IMR-90 (cell line): ENCODE data around the gene S100A8. TPM values are rescaled to one million over a fixed set of nuclear protein-coding genes. Genes with fewer than 3 reads are reported as not detected.

Experiments used
- ATAC-seq: fragments of 200-7000 bp; cut with Tn5 transposase; 2 replicates; pipeline ENCODE4 v1.9.1; 2020; ENCODE audit warnings: low read depth, mild to moderate bottlenecking, moderate library complexity
- BruUV-seq: library from RNA; stranded (reverse); fragments of 400-500 nt; replicated peaks from 2 replicates; lab custom pipeline; 2021; lab: Mats Ljungman, UMichigan
- CTCF ChIA-PET: fragments of 300-600 bp; formaldehyde crosslinking; extraction: SDS; loops from one replicate; lab custom pipeline; 2021; ENCODE audit warnings: antibody characterized with exemption; lab: Yijun Ruan, JAX
- POLR2A ChIA-PET: fragments of 300-600 bp; sonication (Branson Sonifier 250); formaldehyde crosslinking; loops from one replicate; lab custom pipeline; 2022; ENCODE audit warnings: antibody characterized with exemption; ENCODE audit not compliant: unreplicated experiment; lab: Charles Lee
- DNase-seq: peaks from one replicate; pipeline ENCODE4 v3.0.0; 2013
- H2AFZ ChIP-seq: replicated peaks from 2 replicates; pipeline ENCODE3; 2013; ENCODE audit warnings: low read length, mild to moderate bottlenecking; ENCODE audit not compliant: poor library complexity
- H2AK5ac ChIP-seq: 2 replicates; pipeline ENCODE4 v1.6.1; 2013; ENCODE audit warnings: low read depth, low read length, inconsistent platforms
- H2AK9ac ChIP-seq: replicated peaks from 2 replicates; pipeline ENCODE3; 2013; ENCODE audit warnings: mild to moderate bottlenecking, low read depth, low read length, moderate library complexity; ENCODE audit not compliant: poor library complexity
- H2BK120ac ChIP-seq: 2 replicates; pipeline ENCODE4 v1.6.1; 2013; ENCODE audit warnings: low read depth, low read length, inconsistent platforms
- H2BK15ac ChIP-seq: 3 replicates; pipeline ENCODE4 v1.6.1; 2013; ENCODE audit warnings: low read depth, low read length, inconsistent platforms
- H2BK20ac ChIP-seq: 2 replicates; pipeline ENCODE4 v1.6.1; 2013; ENCODE audit warnings: low read depth, mild to moderate bottlenecking, inconsistent platforms, low read length, moderate library complexity
- H2BK5ac ChIP-seq: 2 replicates; pipeline ENCODE4 v1.6.1; 2013; ENCODE audit warnings: mild to moderate bottlenecking, low read depth, low read length, inconsistent platforms; ENCODE audit not compliant: poor library complexity, severe bottlenecking
- H3K14ac ChIP-seq: replicated peaks from 2 replicates; pipeline ENCODE4 v1.6.1; 2013; ENCODE audit warnings: low read depth, low read length, inconsistent platforms
- H3K18ac ChIP-seq: 2 replicates; pipeline ENCODE4 v1.6.1; 2013; ENCODE audit warnings: low read depth, low read length, control low read depth
- H3K23ac ChIP-seq: 2 replicates; pipeline ENCODE4 v1.6.1; 2013; ENCODE audit warnings: low read depth, low read length, inconsistent platforms
- H3K27ac ChIP-seq: 2 replicates; pipeline ENCODE4 v1.5.1; 2013; ENCODE audit warnings: mild to moderate bottlenecking, control low read depth, low read length; ENCODE audit not compliant: insufficient read depth
- H3K27me3 ChIP-seq: 2 replicates; pipeline ENCODE4 v1.6.1; 2013; ENCODE audit warnings: low read length; ENCODE audit not compliant: control insufficient read depth, insufficient read depth
- H3K36me3 ChIP-seq: 2 replicates; pipeline ENCODE4 v1.6.1; 2013; ENCODE audit warnings: low read length, mixed read lengths; ENCODE audit not compliant: control insufficient read depth, insufficient read depth
- H3K4ac ChIP-seq: 2 replicates; pipeline ENCODE4 v1.6.1; 2013; ENCODE audit warnings: low read depth, low read length, inconsistent platforms
- H3K4me1 ChIP-seq: 2 replicates; pipeline ENCODE4 v1.6.1; 2013; ENCODE audit warnings: low read length, mixed read lengths; ENCODE audit not compliant: control insufficient read depth, insufficient read depth
- H3K4me2 ChIP-seq: 2 replicates; pipeline ENCODE4 v1.6.1; 2013; ENCODE audit warnings: low read depth, mild to moderate bottlenecking, control low read depth, low read length, moderate library complexity
- H3K4me3 ChIP-seq: 2 replicates; pipeline ENCODE4 v1.5.1; 2013; ENCODE audit warnings: low read depth, mild to moderate bottlenecking, control low read depth, low read length, moderate library complexity; ENCODE audit not compliant: insufficient read depth
- H3K56ac ChIP-seq: 2 replicates; pipeline ENCODE4 v1.6.1; 2013; ENCODE audit warnings: low read length, inconsistent platforms; ENCODE audit not compliant: insufficient read depth; ENCODE audit errors: extremely low read depth
- H3K79me1 ChIP-seq, 2 experiments: 2 replicates each; pipeline ENCODE4 v1.6.1; 2013; ENCODE audit warnings: low read length in 2 of 2, inconsistent platforms in 1 of 2, low read depth in 1 of 2
- H3K9ac ChIP-seq: 2 replicates; pipeline ENCODE4 v1.6.1; 2013; ENCODE audit warnings: low read depth, low read length, control low read depth
- H3K9me1 ChIP-seq: 2 replicates; pipeline ENCODE4 v1.6.1; 2013; ENCODE audit warnings: low read length, inconsistent platforms; ENCODE audit not compliant: insufficient read depth
- H3K9me3 ChIP-seq: 2 replicates; pipeline ENCODE4 v1.6.1; 2013; ENCODE audit warnings: low read length; ENCODE audit not compliant: control insufficient read depth, insufficient read depth
- H4K20me1 ChIP-seq: 2 replicates; pipeline ENCODE4 v1.6.1; 2013; ENCODE audit warnings: low read length, inconsistent platforms; ENCODE audit not compliant: insufficient read depth
- H4K5ac ChIP-seq: 2 replicates; pipeline ENCODE4 v1.6.1; 2013; ENCODE audit warnings: mild to moderate bottlenecking, low read depth, low read length, control low read depth
- H4K8ac ChIP-seq, 2 experiments: 2 replicates each; pipeline ENCODE4 v1.6.1; 2013; ENCODE audit warnings: low read depth in 2 of 2, low read length in 2 of 2, control low read depth in 1 of 2, inconsistent platforms in 1 of 2
- H4K91ac ChIP-seq: 2 replicates; pipeline ENCODE4 v1.6.1; 2013; ENCODE audit warnings: low read depth, low read length, inconsistent platforms; ENCODE audit not compliant: insufficient read depth
- BHLHE40 ChIP-seq: fragments of 150-350 bp; IDR thresholded peaks from 2 replicates; pipeline ENCODE4 v1.6.1; 2016; ENCODE audit warnings: mild to moderate bottlenecking, low read depth, low read length
- CEBPB ChIP-seq: IDR thresholded peaks from 2 replicates; pipeline ENCODE4 v1.6.1; 2012; ENCODE audit warnings: low read depth, low read length, improper control_type of control experiment
- CHD1 ChIP-seq: IDR thresholded peaks from 2 replicates; pipeline ENCODE4 v1.6.1; 2012; ENCODE audit warnings: low read depth, low read length, improper control_type of control experiment
- ELK1 ChIP-seq: fragments of 150-350 bp; IDR thresholded peaks from 2 replicates; pipeline ENCODE4 v1.6.1; 2016; ENCODE audit warnings: low read depth, mild to moderate bottlenecking, low read length, moderate library complexity, borderline replicate concordance
- FOS ChIP-seq: fragments of 150-350 bp; IDR thresholded peaks from 2 replicates; pipeline ENCODE4 v1.6.1; 2016; ENCODE audit warnings: low read depth, low read length
- MAFK ChIP-seq: IDR thresholded peaks from 2 replicates; pipeline ENCODE4 v1.6.1; 2012; ENCODE audit warnings: low read depth, low read length, improper control_type of control experiment
- MXI1 ChIP-seq: IDR thresholded peaks from 2 replicates; pipeline ENCODE4 v1.6.1; 2012; ENCODE audit warnings: low read depth, mild to moderate bottlenecking, low read length, moderate library complexity, borderline replicate concordance
- NFE2L2 ChIP-seq: fragments of 150-350 bp; IDR thresholded peaks from 2 replicates; pipeline ENCODE4 v1.6.1; 2016; ENCODE audit warnings: low read depth, mild to moderate bottlenecking, low read length
- POLR2A ChIP-seq: IDR thresholded peaks from 2 replicates; pipeline ENCODE4 v1.6.1; 2012; ENCODE audit warnings: mild to moderate bottlenecking, low read depth, low read length
- RAD21 ChIP-seq: IDR thresholded peaks from 2 replicates; pipeline ENCODE4 v1.6.1; 2012; ENCODE audit warnings: low read length, improper control_type of control experiment
- RCOR1 ChIP-seq: IDR thresholded peaks from 2 replicates; pipeline ENCODE4 v1.6.1; 2012; ENCODE audit warnings: mild to moderate bottlenecking, low read length, improper control_type of control experiment; ENCODE audit not compliant: insufficient replicate concordance
- RFX5 ChIP-seq: IDR thresholded peaks from 2 replicates; pipeline ENCODE4 v1.8.0; 2012; ENCODE audit warnings: low read depth, mild to moderate bottlenecking, low read length, moderate library complexity
- SMC3 ChIP-seq: fragments of 150-350 bp; IDR thresholded peaks from 2 replicates; pipeline ENCODE4 v1.6.1; 2016; ENCODE audit warnings: low read depth, mild to moderate bottlenecking, antibody characterized with exemption, low read length, moderate library complexity
- WGBS, 2 experiments: methylation state at CpG; one replicate each; pipeline versions ENCODE4 v1.1.5 to v1.1.7; 2013; ENCODE audit warnings: missing lambda C conversion rate in 2 of 2; ENCODE audit not compliant: insufficient read length in 1 of 2; ENCODE audit errors: extremely low coverage in 2 of 2; 5-methylcytosine and 5-hydroxymethylcytosine counted together
- dilution Hi-C: fragments of 300-500 bp; cut with HindIII; formaldehyde crosslinking; loops from one replicate; pipeline ENCODE4 v1.14.3; 2018; ENCODE audit warnings: low sequenced_read_pairs; ENCODE audit not compliant: unreplicated experiment
- in situ Hi-C: fragments of 300-500 bp; cut with MboI; formaldehyde crosslinking; loops from 3 replicates; pipeline ENCODE4 v1.14.3; 2019; ENCODE audit warnings: low sequenced_read_pairs, inconsistent platforms, mixed read lengths
- intact Hi-C: fragments of 100-400 bp; cut with micrococcal nuclease; formaldehyde crosslinking; loops from 2 replicates; pipeline ENCODE4 v1.10.0; 2022
- polyA plus RNA-seq, 3 experiments: library from polyadenylated mRNA; depleted of rRNA; stranded (reverse); fragments of >200 nt; gene quantifications; 2 replicates each; pipeline ENCODE4 v1.2.3, GENCODE V29; 2012; ENCODE audit warnings: low replicate concordance in 1 of 3
- total RNA-seq: library from RNA; depleted of rRNA; stranded (reverse); fragments of >200 nt; gene quantifications from 2 replicates; pipeline ENCODE4 v1.2.3, GENCODE V29; 2012
- TF ChIP-seq, protein P1 (sequence below): fragments of 150-350 bp; IDR thresholded peaks from 2 replicates; pipeline ENCODE4 v1.6.1; 2017; ENCODE audit warnings: mild to moderate bottlenecking, antibody characterized with exemption, low read length, low read depth
- TF ChIP-seq, protein P2 (sequence below): conservative IDR thresholded peaks from 2 replicates; pipeline ENCODE4 v1.5.1; 2012; ENCODE audit warnings: mild to moderate bottlenecking, low read depth, low read length, improper control_type of control experiment

Gene S100A8
- total and polyA plus RNA-seq, 2 of the 4 experiments (the other 2 are of a cell fraction), result not detected

DNA sequence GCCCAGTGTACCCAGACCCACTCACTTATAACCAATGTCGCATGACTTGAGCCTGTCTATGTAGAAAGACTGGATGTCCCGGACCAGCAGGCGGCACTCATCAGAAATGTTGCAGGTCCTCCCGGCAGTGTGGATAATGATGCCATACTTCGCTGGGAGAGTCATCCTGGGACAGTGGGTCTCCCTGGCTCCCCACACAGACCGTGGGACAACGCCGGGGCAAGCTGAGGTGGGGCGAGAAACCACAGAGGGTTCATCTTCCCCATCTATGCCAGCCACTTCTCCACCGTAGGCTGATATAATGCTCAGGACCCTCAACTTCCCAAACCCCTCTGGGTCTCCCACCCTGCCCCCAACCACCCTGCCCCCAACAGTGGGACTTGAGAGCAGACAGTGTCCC lies 50.5 kb downstream of the S100A8 start:
- ATAC-seq (no peak), DNase-seq (no peak)
- POLR2A ChIA-PET, result no interaction called here
- H4K5ac ChIP-seq, result no peak overlapping the region
- TF ChIP-seq RCOR1, result no peak
- no peak for TF ChIP-seq ELK1
- no peak for TF ChIP-seq FOS
- no peak for TF ChIP-seq SMC3
- no peak for TF ChIP-seq BHLHE40
- no peak for TF ChIP-seq MAFK
- TF ChIP-seq CEBPB, result no peak
- TF ChIP-seq MXI1, result no peak
- TF ChIP-seq, protein P1, sequence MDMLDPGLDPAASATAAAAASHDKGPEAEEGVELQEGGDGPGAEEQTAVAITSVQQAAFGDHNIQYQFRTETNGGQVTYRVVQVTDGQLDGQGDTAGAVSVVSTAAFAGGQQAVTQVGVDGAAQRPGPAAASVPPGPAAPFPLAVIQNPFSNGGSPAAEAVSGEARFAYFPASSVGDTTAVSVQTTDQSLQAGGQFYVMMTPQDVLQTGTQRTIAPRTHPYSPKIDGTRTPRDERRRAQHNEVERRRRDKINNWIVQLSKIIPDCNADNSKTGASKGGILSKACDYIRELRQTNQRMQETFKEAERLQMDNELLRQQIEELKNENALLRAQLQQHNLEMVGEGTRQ, result no peak
- TF ChIP-seq POLR2A, result no peak
- no peak for TF ChIP-seq CHD1
- no peak for TF ChIP-seq NFE2L2
- TF ChIP-seq, protein P2, sequence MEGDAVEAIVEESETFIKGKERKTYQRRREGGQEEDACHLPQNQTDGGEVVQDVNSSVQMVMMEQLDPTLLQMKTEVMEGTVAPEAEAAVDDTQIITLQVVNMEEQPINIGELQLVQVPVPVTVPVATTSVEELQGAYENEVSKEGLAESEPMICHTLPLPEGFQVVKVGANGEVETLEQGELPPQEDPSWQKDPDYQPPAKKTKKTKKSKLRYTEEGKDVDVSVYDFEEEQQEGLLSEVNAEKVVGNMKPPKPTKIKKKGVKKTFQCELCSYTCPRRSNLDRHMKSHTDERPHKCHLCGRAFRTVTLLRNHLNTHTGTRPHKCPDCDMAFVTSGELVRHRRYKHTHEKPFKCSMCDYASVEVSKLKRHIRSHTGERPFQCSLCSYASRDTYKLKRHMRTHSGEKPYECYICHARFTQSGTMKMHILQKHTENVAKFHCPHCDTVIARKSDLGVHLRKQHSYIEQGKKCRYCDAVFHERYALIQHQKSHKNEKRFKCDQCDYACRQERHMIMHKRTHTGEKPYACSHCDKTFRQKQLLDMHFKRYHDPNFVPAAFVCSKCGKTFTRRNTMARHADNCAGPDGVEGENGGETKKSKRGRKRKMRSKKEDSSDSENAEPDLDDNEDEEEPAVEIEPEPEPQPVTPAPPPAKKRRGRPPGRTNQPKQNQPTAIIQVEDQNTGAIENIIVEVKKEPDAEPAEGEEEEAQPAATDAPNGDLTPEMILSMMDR, result no peak
- no peak for TF ChIP-seq RAD21
- no peak for TF ChIP-seq RFX5
- H3K18ac ChIP-seq, result no peak overlapping the region
- no peak overlapping the region for H3K14ac ChIP-seq
- intact Hi-C loops, result no loop called here
- H3K4ac ChIP-seq, result no peak overlapping the region
- H3K79me1 ChIP-seq, result no peaks in the 10 kb centered on the region
- no peak overlapping the region for H4K91ac ChIP-seq
- H4K8ac ChIP-seq, result no peak overlapping the region
- no peaks in the 10 kb centered on the region for H3K36me3 ChIP-seq
- H2BK5ac ChIP-seq, result no peak overlapping the region
- H2BK20ac ChIP-seq, result no peak overlapping the region
- no peak overlapping the region for H2BK15ac ChIP-seq
- H3K27ac ChIP-seq, result no peak overlapping the region
- H3K9me3 ChIP-seq, result no peaks in the 10 kb centered on the region
- H2BK120ac ChIP-seq, result no peak overlapping the region
- no peak overlapping the region for H3K4me3 ChIP-seq
- dilution Hi-C loops, result no loop called here
- no peak overlapping the region for H2AK9ac ChIP-seq
- WGBS, 2 experiments, result 72% methylated on average over 8 of the region's 10 CpGs; no CpG with 5 or more reads in 1 of the 2 experiments
- H4K20me1 ChIP-seq, result no peaks in the 10 kb centered on the region
- peaks cover 4% of the 10 kb centered on the region for H3K27me3 ChIP-seq
- no peaks in the 10 kb centered on the region for H3K4me1 ChIP-seq
- no peak overlapping the region for H2AFZ ChIP-seq
- no peak overlapping the region for H3K23ac ChIP-seq
- no peak overlapping the region for H2AK5ac ChIP-seq
- no peak overlapping the region for H3K9ac ChIP-seq
- in situ Hi-C loops, result no loop called here
- H3K9me1 ChIP-seq, result no peaks in the 10 kb centered on the region
- CTCF ChIA-PET, result no interaction called here
- BruUV-seq, result no TSS peak
- no peak overlapping the region for H3K4me2 ChIP-seq
- no peak overlapping the region for H3K56ac ChIP-seq
